Epithelial cell of proximal tubule (primary cell): ENCODE results near the gene THY1. TPM values are rescaled to one million over a fixed set of nuclear protein-coding genes. Genes with fewer than 3 reads are reported as not detected.
A peak's percentile ranks its signal among the peaks of the same experiment; 100 is the strongest.

Experiments used
- DNase-seq: peaks from one replicate; pipeline ENCODE4 v3.0.0-alpha.2; 2011; ENCODE audit warnings: low read depth
- H3K4me3 ChIP-seq: 2 replicates; pipeline ENCODE4 v1.5.1; 2011; ENCODE audit warnings: low read depth, mild to moderate bottlenecking, low read length
- CTCF ChIP-seq: conservative IDR thresholded peaks from 2 replicates; pipeline ENCODE4 v1.5.1; 2012; ENCODE audit warnings: low read depth, mild to moderate bottlenecking, low read length
- total RNA-seq: library from RNA; depleted of rRNA; stranded (reverse); fragments of >200 nt; gene quantifications from 2 replicates; pipeline ENCODE4 v1.2.3, GENCODE V29; 2015

The THY1 gene
- total RNA-seq, 1 donor from 2014 or later: 9.0 TPM

GRCh38 chr11:119419834-119420492, 3.0 kb downstream of the THY1 start:
- peak; percentile 81 for DNase-seq
- no peak overlapping the region for H3K4me3 ChIP-seq
- no peak for TF ChIP-seq CTCF

- no peak for DNase-seq
- no peak for TF ChIP-seq CTCF
- no peak overlapping the region for H3K4me3 ChIP-seq
Measured at GRCh38 chr11:119419246-119419645, 3.7 kb downstream of the THY1 start.

GRCh38 chr11:119418759-119419158, 4.2 kb downstream of the THY1 start:
- no peak overlapping the region for H3K4me3 ChIP-seq
- TF ChIP-seq CTCF: no peak
- DNase-seq: no peak

GRCh38 chr11:119417726-119418540, 5.0 kb downstream of the THY1 start:
- TF ChIP-seq CTCF: no peak
- H3K4me3 ChIP-seq: no peak overlapping the region
- DNase-seq: peak; percentile 79

GRCh38 chr11:119416606-119417580, 6.1 kb downstream of the THY1 start:
- no peak overlapping the region for H3K4me3 ChIP-seq
- TF ChIP-seq CTCF: no peak
- DNase-seq: no peak

- no peak for DNase-seq
- TF ChIP-seq CTCF: no peak
- no peak overlapping the region for H3K4me3 ChIP-seq
Measured at GRCh38 chr11:119415966-119416365, 7.0 kb downstream of the THY1 start.
